ENCODE results near the gene MOXD1.
"Not testable (repeated sequence)": the region's sequence is repeated elsewhere in the genome, so short reads cannot be mapped to it uniquely, and the experiment has no call there.

The MOXD1 gene

DNA sequence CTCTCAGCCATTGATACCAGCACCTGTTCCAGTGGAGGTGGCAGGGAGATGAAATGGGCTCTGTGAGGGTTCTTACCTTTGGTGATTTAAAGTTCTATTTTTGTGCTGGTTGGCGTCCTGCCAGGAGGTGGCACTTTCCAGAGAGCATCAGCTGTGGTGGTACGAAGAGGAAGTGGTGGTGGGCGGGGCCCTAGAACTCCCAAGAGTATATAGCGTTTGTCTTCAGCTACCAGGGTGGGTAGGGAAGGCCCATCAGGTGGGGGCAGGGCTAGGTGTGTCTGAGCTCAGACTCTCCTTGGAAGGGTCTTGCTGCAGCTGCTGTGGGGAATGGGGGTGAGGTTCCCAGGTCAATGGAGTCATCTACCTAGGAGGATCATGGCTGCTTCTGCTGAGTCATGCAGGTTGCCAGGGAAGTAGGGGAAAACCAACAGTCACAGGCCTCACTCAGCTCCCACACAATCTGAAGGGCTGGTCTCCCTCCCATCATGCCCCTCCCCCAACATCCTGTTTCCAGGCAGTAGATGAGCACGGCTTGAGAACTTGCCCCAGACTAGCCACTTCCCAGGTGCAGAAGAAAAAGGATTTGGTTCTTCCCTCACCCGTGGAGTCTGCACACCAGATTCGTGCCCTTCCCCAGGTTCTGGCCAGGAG, 46.6 kb downstream of the MOXD1 start:
- no peak for DNase-seq (ENCODE audit: low read depth)

DNA sequence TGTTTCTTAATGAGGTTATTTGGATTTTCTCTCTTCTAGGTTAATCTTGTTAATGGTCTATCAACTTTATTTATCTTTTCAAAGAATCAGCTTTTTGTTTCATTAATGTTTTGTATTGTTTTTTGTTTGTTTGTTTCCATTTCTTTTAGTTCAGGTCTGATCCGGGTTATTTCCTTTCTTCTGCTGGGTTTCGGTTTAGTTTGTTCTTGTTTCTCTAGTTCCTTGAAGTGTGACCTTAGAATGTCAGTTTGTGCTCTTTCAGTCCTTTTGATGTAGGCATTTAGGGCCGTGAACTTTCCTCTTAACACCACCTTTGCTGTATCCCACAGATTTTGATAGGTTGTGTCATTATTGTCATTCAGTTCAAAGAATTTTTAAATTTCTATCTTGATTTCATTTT, 49.3 kb downstream of the MOXD1 start:
- DNase-seq (ENCODE audit: low read depth) = not testable (repeated sequence)

- no peak for DNase-seq (ENCODE audit: low read depth)
Measured at GRCh38 chr6:132348231-132348630, 53.0 kb downstream of the MOXD1 start.

GRCh38 chr6:132344811-132345210, 56.5 kb downstream of the MOXD1 start:
- DNase-seq (ENCODE audit: low read depth) = no peak

- no peak for DNase-seq (ENCODE audit: low read depth)
Measured at GRCh38 chr6:132341646-132342045, 59.6 kb downstream of the MOXD1 start.

DNA sequence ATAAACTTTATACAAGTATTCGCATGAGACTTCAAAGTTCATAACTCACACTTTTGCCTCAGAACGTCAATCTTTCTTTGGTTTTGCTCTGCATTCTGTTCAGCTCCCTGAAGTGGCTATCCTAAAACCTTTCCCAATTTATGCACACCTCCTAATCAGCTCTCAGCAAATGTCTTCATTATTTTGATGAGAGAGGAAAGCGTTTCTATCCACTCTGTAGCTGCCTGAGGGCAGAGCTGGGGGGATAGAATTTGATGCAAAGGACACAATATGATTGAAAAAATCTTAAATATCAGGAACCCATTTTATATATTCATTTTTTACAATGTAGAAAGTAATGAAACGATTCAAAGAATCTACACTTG, 66.8 kb downstream of the MOXD1 start:
- no peak for DNase-seq (ENCODE audit: low read depth)

- DNase-seq (ENCODE audit: low read depth) = no peak
Measured at GRCh38 chr6:132333639-132334520, 67.4 kb downstream of the MOXD1 start.

DNA sequence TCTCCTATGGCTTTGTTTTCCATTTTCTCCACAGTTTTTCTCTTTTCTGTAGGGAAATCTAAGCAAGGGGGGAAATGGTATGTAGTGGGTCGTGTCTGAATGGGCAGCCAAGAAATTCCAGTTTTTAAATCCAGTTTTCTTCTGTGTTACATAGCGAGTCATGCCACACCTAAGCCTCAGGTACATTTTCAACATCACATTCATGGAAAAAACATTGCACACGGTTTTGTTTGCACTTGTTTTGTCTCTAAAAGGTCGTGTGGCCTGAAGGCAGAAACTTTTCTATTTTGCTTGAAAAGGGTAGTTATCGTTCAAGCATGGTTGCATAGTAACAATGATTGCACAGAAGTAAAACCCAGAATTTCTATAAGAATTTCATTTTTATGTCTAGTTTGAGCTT, 70.5 kb downstream of the MOXD1 start:
- DNase-seq (ENCODE audit: low read depth) = no peak

DNA sequence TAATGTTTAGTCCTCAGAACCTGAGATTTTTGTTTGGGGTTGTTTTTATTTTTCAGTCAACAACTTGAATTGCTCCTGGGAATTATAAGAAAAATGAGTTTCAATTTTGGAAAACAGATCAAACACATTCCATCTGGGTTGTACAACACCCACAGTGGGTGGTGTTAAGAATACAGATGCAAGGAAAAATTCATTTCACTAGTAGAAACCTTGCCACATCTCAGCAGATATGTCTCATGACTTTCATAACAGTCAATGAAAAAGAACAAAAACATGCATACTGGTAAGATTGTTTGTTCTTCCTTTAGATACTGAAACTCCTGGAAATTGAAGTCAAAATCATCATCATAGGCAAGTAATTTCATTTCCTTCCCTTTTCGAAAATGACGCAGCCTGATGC, 78.9 kb downstream of the MOXD1 start:
- DNase-seq (ENCODE audit: low read depth) = no peak

DNA sequence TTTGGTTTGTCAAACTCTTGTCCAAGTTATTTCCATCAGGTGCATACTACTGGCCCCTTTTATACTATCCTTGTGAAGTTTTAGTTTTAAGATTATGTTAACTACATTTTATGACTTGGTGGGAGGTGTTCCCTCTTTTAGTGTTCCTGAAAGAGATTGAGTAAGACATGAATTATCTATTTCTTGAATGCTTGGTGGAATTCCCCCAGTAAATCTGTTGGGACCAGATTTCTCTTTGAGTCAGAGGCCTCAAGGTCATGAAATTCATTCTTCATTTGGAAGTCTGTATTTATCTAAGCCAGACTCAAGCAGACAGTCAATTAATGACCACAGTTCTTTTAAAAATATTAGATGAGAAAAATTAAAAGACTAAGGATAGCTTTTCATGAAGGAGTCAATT, 81.3 kb downstream of the MOXD1 start:
- DNase-seq (ENCODE audit: low read depth) = no peak

- DNase-seq (ENCODE audit: low read depth) = no peak
Measured at GRCh38 chr6:132316970-132317369, 84.3 kb downstream of the MOXD1 start.

GRCh38 chr6:132314432-132314831, 86.8 kb downstream of the MOXD1 start:
- DNase-seq (ENCODE audit: low read depth) = no peak

DNA sequence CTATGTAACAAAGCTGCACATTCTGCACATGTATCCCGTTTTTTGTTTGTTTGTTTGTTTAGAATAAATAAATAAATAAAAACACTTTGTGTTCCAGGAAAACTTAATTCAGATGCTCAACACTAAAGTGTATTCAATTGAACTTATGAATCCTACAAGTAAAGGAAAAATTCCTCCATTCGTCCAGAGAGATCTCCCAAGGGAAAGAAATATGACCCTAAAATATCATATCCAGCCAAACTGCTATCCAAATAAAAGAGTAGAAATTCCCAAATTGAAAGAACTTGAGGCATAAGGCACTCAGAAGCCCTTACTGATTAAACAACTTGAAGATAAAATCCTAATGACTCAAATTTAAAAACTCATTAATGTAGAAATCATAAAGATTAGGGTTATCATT, 90.4 kb downstream of the MOXD1 start:
- no peak for DNase-seq (ENCODE audit: low read depth)

DNA sequence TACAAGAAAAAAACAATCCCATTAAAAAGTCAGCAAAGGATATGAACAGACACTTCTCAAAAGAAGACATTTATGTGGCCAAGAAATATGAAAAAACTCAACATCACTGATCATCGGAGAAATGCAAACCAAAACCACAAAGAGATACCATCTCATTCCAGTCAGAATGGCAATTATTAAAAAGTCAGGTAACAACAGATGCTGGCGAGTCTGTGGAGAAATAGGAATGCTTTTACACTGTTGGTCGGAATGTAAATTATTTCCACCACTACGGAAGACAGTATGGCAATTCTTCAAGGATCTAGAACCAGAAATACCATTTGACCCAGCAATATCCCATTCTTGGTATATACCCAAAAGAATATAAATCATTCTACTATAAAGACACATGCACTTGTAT, 91.1 kb downstream of the MOXD1 start:
- not testable (repeated sequence) for DNase-seq (ENCODE audit: low read depth)

- no peak for DNase-seq (ENCODE audit: low read depth)
Measured at GRCh38 chr6:132304891-132305305, 96.4 kb downstream of the MOXD1 start.

GRCh38 chr6:132300323-132300949, 100.8 kb downstream of the MOXD1 start:
- DNase-seq (ENCODE audit: low read depth) = no peak

GRCh38 chr6:132298344-132298949, 102.8 kb downstream of the MOXD1 start:
- DNase-seq (ENCODE audit: low read depth) = no peak

DNA sequence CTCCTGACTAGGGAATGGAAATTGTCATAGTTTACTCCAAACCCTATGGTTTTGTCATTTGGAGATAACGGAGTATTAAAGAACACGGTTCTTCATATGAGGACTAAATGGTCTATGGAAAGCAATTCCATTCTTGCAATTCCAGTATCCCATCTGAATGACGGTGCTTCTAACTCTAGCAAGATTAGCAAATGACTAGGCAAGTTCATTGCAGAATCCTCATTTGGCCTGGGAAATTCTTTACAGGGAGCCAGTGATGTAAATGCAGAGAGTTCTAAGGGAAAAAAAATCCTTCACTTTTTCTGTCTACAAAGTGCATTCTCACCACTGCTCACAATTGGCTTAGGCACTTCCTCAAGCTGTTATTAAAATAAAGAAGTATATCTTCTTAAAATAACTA, 111.5 kb downstream of the MOXD1 start:
- DNase-seq (ENCODE audit: low read depth) = no peak

- no peak for DNase-seq (ENCODE audit: low read depth)
Measured at GRCh38 chr6:132287101-132287500, 114.2 kb downstream of the MOXD1 start.

DNA sequence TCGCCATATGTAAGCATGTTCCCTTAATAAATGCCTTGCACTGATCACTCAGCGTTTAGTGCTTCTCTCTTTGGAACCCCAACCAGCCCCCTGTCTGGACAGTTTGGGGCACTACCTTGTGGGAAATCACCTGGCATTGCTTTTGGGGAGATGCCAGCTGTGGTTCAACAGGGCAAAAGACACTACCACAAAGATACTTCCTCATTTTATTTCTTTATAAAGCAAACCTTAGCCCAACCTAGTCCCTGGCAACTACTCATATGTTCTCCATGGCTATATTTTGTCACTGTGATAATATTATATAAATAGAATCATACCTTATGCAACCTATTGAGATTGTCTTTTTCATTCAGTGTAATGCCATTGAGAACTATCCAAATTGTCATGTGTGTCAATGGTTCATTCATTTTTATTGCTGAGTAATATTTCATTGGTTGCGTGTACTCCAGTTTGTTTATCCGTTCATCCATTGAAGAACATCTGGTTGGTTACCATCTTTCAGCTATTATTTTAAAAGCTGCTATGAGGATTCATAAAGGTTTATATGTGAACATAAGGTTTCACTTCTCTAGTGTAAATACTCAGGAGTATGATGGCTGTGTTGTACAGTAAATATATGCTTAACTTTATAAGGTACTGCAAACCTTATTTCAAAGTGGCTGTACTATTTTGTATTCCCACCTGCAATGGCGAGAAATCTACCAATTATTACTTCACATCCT, 114.8 kb downstream of the MOXD1 start:
- DNase-seq (ENCODE audit: low read depth) = no peak

GRCh38 chr6:132285004-132285780, 116.1 kb downstream of the MOXD1 start:
- no peak for DNase-seq (ENCODE audit: low read depth)

Measured in stimulated activated CD8-positive, alpha-beta memory T cell treated with anti-CD3 and anti-CD28 coated beads, Interleukin-7, amount 100 ng/mL, for 24 hours (primary cell).